ENCODE measurements around the gene KNL1.

The KNL1 gene

GRCh38 chr15:40593588-40594428 is at the start of gene KNL1 (continued):
- 0 out of 2 replicates have a peak, but pooled peaks have one; percentile 21 for TF ChIP-seq ZFHX2 (tag by site-specific recombination; conservative IDR thresholded peaks at IDR 0.05)
- TF ChIP-seq ZBTB7A (tag by site-specific recombination; IDR thresholded peaks at IDR 0.05; ENCODE audit: low read depth): peak; percentile 39; the same call in 1 of the 2 replicates
- no peak for TF ChIP-seq ZNF658 (tag by site-specific recombination; IDR thresholded peaks at IDR 0.05)
- TF ChIP-seq BCL11A (tag by site-specific recombination; IDR thresholded peaks at IDR 0.05; ENCODE audit: low read depth): no peak
- TF ChIP-seq ZNF660 (tag by site-specific recombination; IDR thresholded peaks at IDR 0.05): peak; percentile 85
- TF ChIP-seq GFI1B (tag by site-specific recombination; IDR thresholded peaks at IDR 0.05): 0 out of 2 replicates have a peak, but pooled peaks have one; percentile 7
- TF ChIP-seq ZNF404 (tag by site-specific recombination; IDR thresholded peaks at IDR 0.05): no peak
- 0 out of 2 replicates have a peak, but pooled peaks have one; percentile 21 for TF ChIP-seq ZSCAN23 (tag by site-specific recombination; IDR thresholded peaks at IDR 0.05)
- TF ChIP-seq ZNF501 (tag by site-specific recombination; IDR thresholded peaks at IDR 0.05): peak; percentile 35; the same call in 1 of the 2 replicates
- peak; percentile 88 for TF ChIP-seq ZSCAN30 (tag by site-specific recombination; IDR thresholded peaks at IDR 0.05)
- no peak for TF ChIP-seq ZNF302 (tag by site-specific recombination; IDR thresholded peaks at IDR 0.05; ENCODE audit: low read depth)
- TF ChIP-seq, protein P1, sequence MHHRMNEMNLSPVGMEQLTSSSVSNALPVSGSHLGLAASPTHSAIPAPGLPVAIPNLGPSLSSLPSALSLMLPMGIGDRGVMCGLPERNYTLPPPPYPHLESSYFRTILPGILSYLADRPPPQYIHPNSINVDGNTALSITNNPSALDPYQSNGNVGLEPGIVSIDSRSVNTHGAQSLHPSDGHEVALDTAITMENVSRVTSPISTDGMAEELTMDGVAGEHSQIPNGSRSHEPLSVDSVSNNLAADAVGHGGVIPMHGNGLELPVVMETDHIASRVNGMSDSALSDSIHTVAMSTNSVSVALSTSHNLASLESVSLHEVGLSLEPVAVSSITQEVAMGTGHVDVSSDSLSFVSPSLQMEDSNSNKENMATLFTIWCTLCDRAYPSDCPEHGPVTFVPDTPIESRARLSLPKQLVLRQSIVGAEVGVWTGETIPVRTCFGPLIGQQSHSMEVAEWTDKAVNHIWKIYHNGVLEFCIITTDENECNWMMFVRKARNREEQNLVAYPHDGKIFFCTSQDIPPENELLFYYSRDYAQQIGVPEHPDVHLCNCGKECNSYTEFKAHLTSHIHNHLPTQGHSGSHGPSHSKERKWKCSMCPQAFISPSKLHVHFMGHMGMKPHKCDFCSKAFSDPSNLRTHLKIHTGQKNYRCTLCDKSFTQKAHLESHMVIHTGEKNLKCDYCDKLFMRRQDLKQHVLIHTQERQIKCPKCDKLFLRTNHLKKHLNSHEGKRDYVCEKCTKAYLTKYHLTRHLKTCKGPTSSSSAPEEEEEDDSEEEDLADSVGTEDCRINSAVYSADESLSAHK (tag by site-specific recombination; IDR thresholded peaks at IDR 0.05): peak; percentile 30; the same call in 1 of the 2 replicates
- TF ChIP-seq HOXD13 (CRISPR knock-in tag; IDR thresholded peaks at IDR 0.05; ENCODE audit: borderline replicate concordance): peak; percentile 16; the same call in 1 of the 2 replicates
- 0 out of 2 replicates have a peak, but pooled peaks have one; percentile 75 for TF ChIP-seq SP7 (tag by site-specific recombination; IDR thresholded peaks at IDR 0.05)
- 0 out of 2 replicates have a peak, but pooled peaks have one; percentile 19 for TF ChIP-seq TRIM28 (IDR thresholded peaks at IDR 0.05; ENCODE audit: borderline replicate concordance, low read length)
- TF ChIP-seq KLF17 (tag by site-specific recombination; IDR thresholded peaks at IDR 0.05): peak; percentile 87; the same call in 1 of the 2 replicates
- TF ChIP-seq, protein P2, sequence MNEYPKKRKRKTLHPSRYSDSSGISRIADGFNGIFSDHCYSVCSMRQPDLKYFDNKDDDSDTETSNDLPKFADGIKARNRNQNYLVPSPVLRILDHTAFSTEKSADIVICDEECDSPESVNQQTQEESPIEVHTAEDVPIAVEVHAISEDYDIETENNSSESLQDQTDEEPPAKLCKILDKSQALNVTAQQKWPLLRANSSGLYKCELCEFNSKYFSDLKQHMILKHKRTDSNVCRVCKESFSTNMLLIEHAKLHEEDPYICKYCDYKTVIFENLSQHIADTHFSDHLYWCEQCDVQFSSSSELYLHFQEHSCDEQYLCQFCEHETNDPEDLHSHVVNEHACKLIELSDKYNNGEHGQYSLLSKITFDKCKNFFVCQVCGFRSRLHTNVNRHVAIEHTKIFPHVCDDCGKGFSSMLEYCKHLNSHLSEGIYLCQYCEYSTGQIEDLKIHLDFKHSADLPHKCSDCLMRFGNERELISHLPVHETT (tag by site-specific recombination; IDR thresholded peaks at IDR 0.05): peak; percentile 92
- TF ChIP-seq, protein P3, sequence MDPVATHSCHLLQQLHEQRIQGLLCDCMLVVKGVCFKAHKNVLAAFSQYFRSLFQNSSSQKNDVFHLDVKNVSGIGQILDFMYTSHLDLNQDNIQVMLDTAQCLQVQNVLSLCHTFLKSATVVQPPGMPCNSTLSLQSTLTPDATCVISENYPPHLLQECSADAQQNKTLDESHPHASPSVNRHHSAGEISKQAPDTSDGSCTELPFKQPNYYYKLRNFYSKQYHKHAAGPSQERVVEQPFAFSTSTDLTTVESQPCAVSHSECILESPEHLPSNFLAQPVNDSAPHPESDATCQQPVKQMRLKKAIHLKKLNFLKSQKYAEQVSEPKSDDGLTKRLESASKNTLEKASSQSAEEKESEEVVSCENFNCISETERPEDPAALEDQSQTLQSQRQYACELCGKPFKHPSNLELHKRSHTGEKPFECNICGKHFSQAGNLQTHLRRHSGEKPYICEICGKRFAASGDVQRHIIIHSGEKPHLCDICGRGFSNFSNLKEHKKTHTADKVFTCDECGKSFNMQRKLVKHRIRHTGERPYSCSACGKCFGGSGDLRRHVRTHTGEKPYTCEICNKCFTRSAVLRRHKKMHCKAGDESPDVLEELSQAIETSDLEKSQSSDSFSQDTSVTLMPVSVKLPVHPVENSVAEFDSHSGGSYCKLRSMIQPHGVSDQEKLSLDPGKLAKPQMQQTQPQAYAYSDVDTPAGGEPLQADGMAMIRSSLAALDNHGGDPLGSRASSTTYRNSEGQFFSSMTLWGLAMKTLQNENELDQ (tag by site-specific recombination; IDR thresholded peaks at IDR 0.05; ENCODE audit: low read depth): no peak
- TF ChIP-seq PRDM10 (tag by site-specific recombination; IDR thresholded peaks at IDR 0.05): no peak; the same call in 1 of the 2 replicates
- TF ChIP-seq ZNF19 (tag by site-specific recombination; IDR thresholded peaks at IDR 0.05; ENCODE audit: low read depth): no peak
- TF ChIP-seq OSR2 (tag by site-specific recombination; IDR thresholded peaks at IDR 0.05): no peak; the same call in 1 of the 2 replicates
- no peak for TF ChIP-seq ZNF549 (tag by site-specific recombination; IDR thresholded peaks at IDR 0.05)
- TF ChIP-seq ZNF16 (tag by site-specific recombination; IDR thresholded peaks at IDR 0.05; ENCODE audit: low read depth): no peak
- no peak for TF ChIP-seq ZNF114 (tag by site-specific recombination; IDR thresholded peaks at IDR 0.05)
- TF ChIP-seq ZNF175 (tag by site-specific recombination; IDR thresholded peaks at IDR 0.05): no peak
- peak; percentile 57; the same call in 1 of the 2 replicates for TF ChIP-seq INSM2 (tag by site-specific recombination; IDR thresholded peaks at IDR 0.05)

Measured in HEK293 (cell line).